GM13977 (cell line): ENCODE measurements around the gene RALGAPA2.

Experiments used
- DNase-seq: peaks from one replicate; pipeline ENCODE4 v3.0.0; 2012; ENCODE audit warnings: low spot score
- in situ Hi-C: fragments of 300-500 bp; cut with MboI; formaldehyde crosslinking; loops from one replicate; pipeline ENCODE4 v1.12.0; 2022; ENCODE audit warnings: low sequenced_read_pairs, low pct_unique_long_range_greater_than_20kb, mixed read lengths, inconsistent platforms; ENCODE audit not compliant: unreplicated experiment
- TF ChIP-seq, protein P1 (sequence below): IDR thresholded peaks from 2 replicates; pipeline ENCODE4 v1.5.1; 2012; ENCODE audit warnings: mild to moderate bottlenecking, control low read depth; ENCODE audit not compliant: insufficient read depth; ENCODE audit errors: extremely low read depth, missing control alignments

The RALGAPA2 gene

DNA sequence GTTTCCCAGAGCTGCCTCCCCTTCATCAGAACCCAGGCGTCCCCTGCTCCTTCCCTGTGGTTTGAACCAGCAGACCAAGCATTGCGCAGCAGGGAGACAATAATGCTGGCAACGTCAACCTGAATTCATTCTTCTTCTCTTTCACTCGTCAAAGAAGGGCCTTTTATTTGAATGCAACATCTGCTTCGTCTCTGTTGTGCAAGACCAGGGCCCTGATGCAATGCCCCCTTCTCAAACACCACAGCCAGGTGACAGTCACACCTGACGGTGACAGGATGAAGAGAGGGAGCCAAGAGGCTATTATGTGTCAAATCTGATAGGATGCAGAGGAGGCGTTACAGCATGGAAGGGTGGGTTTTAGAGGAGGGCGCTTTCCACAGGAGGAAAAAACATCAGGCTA lies 336.6 kb downstream of the RALGAPA2 start:
- TF ChIP-seq, protein P1, sequence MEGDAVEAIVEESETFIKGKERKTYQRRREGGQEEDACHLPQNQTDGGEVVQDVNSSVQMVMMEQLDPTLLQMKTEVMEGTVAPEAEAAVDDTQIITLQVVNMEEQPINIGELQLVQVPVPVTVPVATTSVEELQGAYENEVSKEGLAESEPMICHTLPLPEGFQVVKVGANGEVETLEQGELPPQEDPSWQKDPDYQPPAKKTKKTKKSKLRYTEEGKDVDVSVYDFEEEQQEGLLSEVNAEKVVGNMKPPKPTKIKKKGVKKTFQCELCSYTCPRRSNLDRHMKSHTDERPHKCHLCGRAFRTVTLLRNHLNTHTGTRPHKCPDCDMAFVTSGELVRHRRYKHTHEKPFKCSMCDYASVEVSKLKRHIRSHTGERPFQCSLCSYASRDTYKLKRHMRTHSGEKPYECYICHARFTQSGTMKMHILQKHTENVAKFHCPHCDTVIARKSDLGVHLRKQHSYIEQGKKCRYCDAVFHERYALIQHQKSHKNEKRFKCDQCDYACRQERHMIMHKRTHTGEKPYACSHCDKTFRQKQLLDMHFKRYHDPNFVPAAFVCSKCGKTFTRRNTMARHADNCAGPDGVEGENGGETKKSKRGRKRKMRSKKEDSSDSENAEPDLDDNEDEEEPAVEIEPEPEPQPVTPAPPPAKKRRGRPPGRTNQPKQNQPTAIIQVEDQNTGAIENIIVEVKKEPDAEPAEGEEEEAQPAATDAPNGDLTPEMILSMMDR = no peak
- in situ Hi-C loops = no loop called here
- DNase-seq = no peak

DNA sequence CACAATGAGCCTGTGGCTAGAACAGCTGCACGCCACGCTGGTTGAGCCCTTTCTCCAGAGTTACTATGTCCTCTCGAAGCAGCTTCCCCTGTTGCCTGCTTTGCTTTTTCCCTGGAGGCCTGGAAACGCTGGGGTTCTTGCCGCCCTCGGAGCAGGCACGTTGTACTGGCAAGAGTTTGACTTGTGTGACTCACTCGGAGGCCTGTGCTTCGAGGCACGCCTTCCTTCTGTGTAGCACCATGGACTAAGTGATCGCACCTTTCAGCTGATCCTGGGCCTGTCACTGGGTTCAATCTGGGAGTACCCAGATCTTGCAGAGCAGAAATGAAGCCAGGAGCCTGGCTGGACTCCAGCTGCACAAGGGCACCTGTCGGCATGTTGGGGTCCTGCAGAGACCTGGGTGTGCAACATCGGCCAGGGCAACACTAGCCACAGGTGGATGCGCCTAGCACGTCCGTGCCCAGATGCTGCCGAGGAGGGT lies 339.3 kb downstream of the RALGAPA2 start:
- DNase-seq = no peak
- TF ChIP-seq, protein P1 = no peak
- in situ Hi-C loops = loop anchor here (25.0 kb wide), 2 partner anchors 739 to 1139 kb away; partner anchors contain the start of genes LINC00237 and NKX2-2

DNA sequence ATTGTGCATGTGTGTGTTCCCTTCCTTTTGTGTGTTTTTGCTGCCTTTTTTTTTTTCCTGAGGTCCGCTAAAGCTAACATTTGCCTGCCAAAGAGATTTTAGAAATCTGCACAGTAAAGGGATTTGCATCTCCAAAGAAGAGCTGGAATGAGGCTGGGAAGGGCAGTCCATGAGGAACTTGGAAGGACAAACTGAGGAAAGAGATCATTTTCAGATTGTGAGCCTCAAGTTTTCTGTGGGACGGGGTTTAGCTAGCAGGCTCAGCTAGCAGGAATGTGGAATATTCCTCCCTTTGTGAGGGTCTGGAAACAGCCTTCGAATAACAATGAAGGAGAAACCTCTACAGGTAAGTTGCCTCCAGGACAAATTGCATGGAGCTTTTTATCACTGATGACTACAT lies 340.8 kb downstream of the RALGAPA2 start:
- DNase-seq = no peak
- in situ Hi-C loops = loop anchor here (25.0 kb wide), 2 partner anchors 741 to 1141 kb away; partner anchors contain the start of genes LINC00237 and NKX2-2
- TF ChIP-seq, protein P1 = no peak

DNA sequence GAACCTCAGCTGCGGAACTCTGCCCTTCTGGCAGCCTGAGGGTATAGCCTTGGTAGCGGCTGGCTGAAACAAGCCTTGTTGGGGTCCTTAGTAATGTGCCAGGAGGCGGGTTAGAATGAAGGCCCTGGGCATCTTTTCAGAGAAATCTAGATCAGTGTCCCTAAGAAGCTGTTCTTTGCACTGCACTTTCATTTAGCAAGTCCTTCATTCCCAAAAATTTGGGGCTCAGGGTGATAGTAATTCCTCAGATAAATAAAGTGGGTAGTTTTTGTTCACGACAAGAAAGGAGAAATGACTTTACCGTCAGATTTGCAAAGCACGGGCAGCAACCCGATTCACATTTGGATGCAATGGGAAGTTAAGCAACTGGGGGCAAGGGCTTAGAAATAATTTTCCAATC lies 341.4 kb downstream of the RALGAPA2 start:
- TF ChIP-seq, protein P1 = no peak
- in situ Hi-C loops = loop anchor here (25.0 kb wide), 2 partner anchors 741 to 1141 kb away; partner anchors contain the start of genes LINC00237 and NKX2-2
- DNase-seq = no peak

DNA sequence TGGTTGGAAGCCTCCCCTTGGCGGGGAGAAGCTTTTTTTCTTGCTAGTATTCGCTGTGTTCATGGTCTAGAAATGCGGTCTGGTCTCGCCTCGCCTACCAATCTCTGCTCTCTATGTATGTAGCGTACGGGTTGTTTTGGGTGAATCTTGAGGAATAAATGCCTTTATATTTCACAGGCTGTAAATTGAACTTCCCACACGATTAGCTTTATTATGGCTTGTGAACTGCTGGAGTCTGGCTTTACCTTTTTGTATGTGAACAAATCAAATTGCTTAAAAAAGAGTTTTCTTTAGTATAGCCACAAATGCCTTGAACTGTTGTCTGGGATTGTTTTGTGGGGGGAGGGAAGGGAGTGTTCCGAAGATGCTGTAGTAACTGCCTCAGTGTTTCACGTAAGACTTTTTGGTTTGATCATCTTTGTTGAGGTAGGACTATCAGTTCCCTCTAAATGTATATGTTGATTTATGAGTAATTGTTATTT lies 342.3 kb downstream of the RALGAPA2 start:
- in situ Hi-C loops = loop anchor here (25.0 kb wide), 2 partner anchors 742 to 1142 kb away; partner anchors contain the start of genes LINC00237 and NKX2-2
- no peak for DNase-seq
- TF ChIP-seq, protein P1 = no peak

DNA sequence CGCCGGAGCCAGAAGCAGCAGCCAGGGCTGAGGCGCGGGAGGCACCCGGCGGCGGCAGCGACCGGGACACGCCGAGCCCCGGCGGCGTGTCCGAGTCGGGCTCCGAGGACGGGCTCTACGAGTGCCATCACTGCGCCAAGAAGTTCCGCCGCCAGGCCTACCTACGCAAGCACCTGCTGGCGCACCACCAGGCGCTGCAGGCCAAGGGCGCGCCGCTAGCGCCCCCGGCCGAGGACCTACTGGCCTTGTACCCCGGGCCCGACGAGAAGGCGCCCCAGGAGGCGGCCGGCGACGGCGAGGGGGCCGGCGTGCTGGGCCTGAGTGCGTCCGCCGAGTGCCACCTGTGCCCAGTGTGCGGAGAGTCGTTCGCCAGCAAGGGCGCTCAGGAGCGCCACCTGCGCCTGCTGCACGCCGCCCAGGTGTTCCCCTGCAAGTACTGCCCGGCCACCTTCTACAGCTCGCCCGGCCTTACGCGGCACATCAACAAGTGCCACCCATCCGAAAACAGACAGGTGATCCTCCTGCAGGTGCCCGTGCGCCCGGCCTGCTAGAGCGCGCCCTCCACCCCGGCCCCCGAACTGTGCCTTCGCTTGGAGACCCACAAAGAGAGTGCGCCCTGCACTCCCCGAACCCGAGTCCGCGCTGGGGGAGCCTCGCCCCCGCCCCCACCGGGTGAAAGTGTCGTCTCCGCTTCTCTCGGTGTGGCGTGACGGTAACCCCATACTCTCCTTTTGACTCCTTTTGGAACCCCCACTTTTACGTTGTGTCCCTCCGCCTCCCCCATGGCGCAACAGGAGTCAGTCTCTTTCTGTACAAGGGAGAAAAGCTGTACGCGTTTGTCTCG lies 343.0 kb downstream of the RALGAPA2 start:
- in situ Hi-C loops = loop anchor here (10.0 to 25.0 kb wide), 3 partner anchors 195 to 1143 kb away; partner anchors contain the start of genes LINC00237 and NKX2-2
- DNase-seq = no peak
- TF ChIP-seq, protein P1 = no peak
